OCI-LY3 (cell line): Measurements from ENCODE around the gene TNK2.

Experiments
- H2AFZ ChIP-seq: fragments of 200-600, 300-600 bp; shearing (Covaris generic); 2 replicates; pipeline ENCODE4 v1.6.0; 2014; ENCODE audit warnings: antibody characterized with exemption, low read depth, low read length
- H3K27ac ChIP-seq: fragments of 200-600, 300-600 bp; sonication (generic); 2 replicates; pipeline ENCODE4 v1.5.1; 2014; ENCODE audit warnings: mild to moderate bottlenecking, low read length, moderate library complexity, mixed read lengths
- H3K27me3 ChIP-seq: fragments of 200-600, 300-600 bp; sonication (generic); 2 replicates; pipeline ENCODE4 v1.6.1; 2014; ENCODE audit warnings: low read depth, low read length, mixed read lengths
- H3K36me3 ChIP-seq: fragments of 200-600, 300-600 bp; sonication (generic); replicated peaks from 2 replicates; pipeline ENCODE3; 2014; ENCODE audit warnings: low read depth, low read length, mixed read lengths
- H3K4me1 ChIP-seq: fragments of 300-600, 200-600 bp; sonication (generic); 2 replicates; pipeline ENCODE4 v1.6.1; 2014; ENCODE audit warnings: low read length, mixed read lengths
- H3K4me2 ChIP-seq: fragments of 200-600, 300-600 bp; sonication (generic); 2 replicates; pipeline ENCODE4 v1.6.1; 2014; ENCODE audit warnings: low read length, mixed read lengths
- H3K4me3 ChIP-seq: fragments of 300-600, 200-600 bp; sonication (generic); 2 replicates; pipeline ENCODE4 v1.5.1; 2014; ENCODE audit warnings: antibody characterized with exemption, mild to moderate bottlenecking, low read length, moderate library complexity
- H3K79me2 ChIP-seq: fragments of 300-600, 200-600 bp; shearing (Covaris generic); 2 replicates; pipeline ENCODE4 v1.6.1; 2014; ENCODE audit warnings: mild to moderate bottlenecking, low read length, mixed read lengths
- H3K9ac ChIP-seq: fragments of 300-600, 200-600 bp; shearing (Covaris generic); 2 replicates; pipeline ENCODE4 v1.6.0; 2014; ENCODE audit warnings: mild to moderate bottlenecking, low read length, moderate library complexity
- H3K9me3 ChIP-seq: fragments of 200-600, 300-600 bp; shearing (Covaris generic); 2 replicates; pipeline ENCODE4 v1.6.1; 2014; ENCODE audit warnings: low read length, mixed read lengths; ENCODE audit not compliant: insufficient read depth
- H4K20me1 ChIP-seq: fragments of 200-600, 300-600 bp; sonication (generic); 2 replicates; pipeline ENCODE4 v1.6.1; 2016; ENCODE audit warnings: low read length, mixed read lengths; ENCODE audit not compliant: insufficient read depth
- EZH2phosphoT487 ChIP-seq: fragments of 200-600 bp; shearing (Covaris generic); IDR thresholded peaks from 2 replicates; pipeline ENCODE4 v1.6.1; 2018; ENCODE audit warnings: antibody characterized with exemption, mixed run types, low read depth
- TF ChIP-seq, protein P1 (sequence below): fragments of 200-600, 300-600 bp; sonication (generic); IDR thresholded peaks from 2 replicates; pipeline ENCODE4 v1.5.1; 2014; ENCODE audit warnings: antibody characterized with exemption, low read length, low read depth

Gene TNK2

DNA sequence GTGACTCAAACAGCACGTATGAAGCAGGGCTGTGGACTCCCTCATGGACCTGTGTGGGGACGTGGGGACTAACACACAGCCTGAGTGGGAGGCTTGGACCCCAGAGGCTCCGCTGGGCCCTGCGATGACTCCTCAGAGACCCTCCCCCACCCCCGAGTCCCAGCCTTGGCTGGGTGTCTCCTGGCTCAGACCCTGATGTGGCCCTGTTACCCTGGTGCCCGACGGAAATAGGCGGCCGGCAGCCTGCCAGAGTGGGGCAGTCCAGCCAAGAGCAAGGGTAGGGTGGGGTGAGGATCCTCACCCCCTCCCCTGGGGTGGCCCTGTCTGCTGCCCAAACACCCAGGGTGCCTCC lies 15.3 kb downstream of the TNK2 start:
- H3K9me3 ChIP-seq: no peaks in the 10 kb centered on the region
- H3K4me2 ChIP-seq: no peak overlapping the region
- no peak overlapping the region for H3K9ac ChIP-seq
- no peak overlapping the region for H3K4me3 ChIP-seq
- peaks cover 16% of the 10 kb centered on the region; the same call in 1 of the 2 replicates for H3K79me2 ChIP-seq
- H4K20me1 ChIP-seq: peaks cover 3% of the 10 kb centered on the region
- peaks cover 10% of the 10 kb centered on the region for H3K4me1 ChIP-seq
- peaks cover under 1% of the 10 kb centered on the region for H3K36me3 ChIP-seq
- H3K27ac ChIP-seq: no peak overlapping the region
- no peaks in the 10 kb centered on the region for H3K27me3 ChIP-seq
- H2AFZ ChIP-seq: no peak overlapping the region
- TF ChIP-seq, protein P1, sequence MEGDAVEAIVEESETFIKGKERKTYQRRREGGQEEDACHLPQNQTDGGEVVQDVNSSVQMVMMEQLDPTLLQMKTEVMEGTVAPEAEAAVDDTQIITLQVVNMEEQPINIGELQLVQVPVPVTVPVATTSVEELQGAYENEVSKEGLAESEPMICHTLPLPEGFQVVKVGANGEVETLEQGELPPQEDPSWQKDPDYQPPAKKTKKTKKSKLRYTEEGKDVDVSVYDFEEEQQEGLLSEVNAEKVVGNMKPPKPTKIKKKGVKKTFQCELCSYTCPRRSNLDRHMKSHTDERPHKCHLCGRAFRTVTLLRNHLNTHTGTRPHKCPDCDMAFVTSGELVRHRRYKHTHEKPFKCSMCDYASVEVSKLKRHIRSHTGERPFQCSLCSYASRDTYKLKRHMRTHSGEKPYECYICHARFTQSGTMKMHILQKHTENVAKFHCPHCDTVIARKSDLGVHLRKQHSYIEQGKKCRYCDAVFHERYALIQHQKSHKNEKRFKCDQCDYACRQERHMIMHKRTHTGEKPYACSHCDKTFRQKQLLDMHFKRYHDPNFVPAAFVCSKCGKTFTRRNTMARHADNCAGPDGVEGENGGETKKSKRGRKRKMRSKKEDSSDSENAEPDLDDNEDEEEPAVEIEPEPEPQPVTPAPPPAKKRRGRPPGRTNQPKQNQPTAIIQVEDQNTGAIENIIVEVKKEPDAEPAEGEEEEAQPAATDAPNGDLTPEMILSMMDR: no peak
- TF ChIP-seq EZH2phosphoT487: no peak

DNA sequence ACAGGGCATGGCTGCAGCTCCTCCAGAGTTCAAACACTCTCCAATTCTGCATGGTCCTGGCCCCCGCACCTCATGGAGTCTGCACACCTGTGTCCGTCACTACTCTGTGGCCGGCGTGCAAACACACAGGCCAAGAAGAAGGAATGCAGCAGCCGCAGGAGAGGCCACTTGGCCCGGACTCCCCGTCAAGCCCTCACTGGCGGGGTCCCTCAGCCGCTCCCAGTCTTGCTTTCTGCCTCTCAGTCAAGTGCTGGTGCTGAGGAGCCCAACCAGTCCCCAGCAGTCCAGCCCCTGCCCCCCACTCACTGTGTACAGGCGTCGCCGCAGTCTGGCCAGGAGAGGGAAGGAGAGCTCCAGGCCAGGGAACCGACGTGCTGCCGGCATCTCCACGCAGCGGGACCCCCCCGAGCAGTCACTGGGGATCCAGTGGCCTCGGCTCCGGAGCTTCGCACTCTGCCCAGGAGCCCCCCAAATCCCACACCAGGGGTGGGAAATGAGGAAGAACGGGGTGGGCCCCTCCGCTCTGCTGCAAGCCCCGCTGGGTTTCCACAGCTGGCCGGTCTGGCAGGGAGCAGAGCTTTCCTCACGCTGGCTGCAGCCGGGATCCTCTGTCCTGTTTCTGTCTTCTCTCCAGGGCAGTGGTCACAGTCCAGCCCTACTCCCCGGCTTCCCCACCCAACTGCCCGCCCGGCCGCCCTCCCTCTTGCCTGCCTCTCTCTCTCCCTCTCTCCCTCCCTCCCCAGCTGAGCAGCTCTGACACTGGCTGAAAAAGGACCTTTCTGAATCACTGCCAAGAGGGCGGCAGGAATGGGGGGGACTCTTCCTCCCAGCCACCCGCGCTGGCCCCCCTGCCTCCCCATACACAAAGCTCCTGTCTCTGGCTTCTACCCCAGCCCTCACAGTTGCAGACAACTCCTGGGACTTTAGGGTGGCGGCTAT lies 16.0 kb downstream of the TNK2 start:
- peaks cover 5% of the 10 kb centered on the region for H3K36me3 ChIP-seq
- no peak for TF ChIP-seq EZH2phosphoT487
- TF ChIP-seq, protein P1: no peak
- peaks cover 10% of the 10 kb centered on the region for H3K4me1 ChIP-seq
- peaks cover 16% of the 10 kb centered on the region; the same call in 1 of the 2 replicates for H3K79me2 ChIP-seq
- H2AFZ ChIP-seq: no peak overlapping the region
- H3K9ac ChIP-seq: no peak overlapping the region
- no peaks in the 10 kb centered on the region for H3K9me3 ChIP-seq
- H3K4me3 ChIP-seq: no peak overlapping the region
- peaks cover 3% of the 10 kb centered on the region for H4K20me1 ChIP-seq
- H3K27me3 ChIP-seq: no peaks in the 10 kb centered on the region
- H3K4me2 ChIP-seq: no peak overlapping the region
- no peak overlapping the region for H3K27ac ChIP-seq

DNA sequence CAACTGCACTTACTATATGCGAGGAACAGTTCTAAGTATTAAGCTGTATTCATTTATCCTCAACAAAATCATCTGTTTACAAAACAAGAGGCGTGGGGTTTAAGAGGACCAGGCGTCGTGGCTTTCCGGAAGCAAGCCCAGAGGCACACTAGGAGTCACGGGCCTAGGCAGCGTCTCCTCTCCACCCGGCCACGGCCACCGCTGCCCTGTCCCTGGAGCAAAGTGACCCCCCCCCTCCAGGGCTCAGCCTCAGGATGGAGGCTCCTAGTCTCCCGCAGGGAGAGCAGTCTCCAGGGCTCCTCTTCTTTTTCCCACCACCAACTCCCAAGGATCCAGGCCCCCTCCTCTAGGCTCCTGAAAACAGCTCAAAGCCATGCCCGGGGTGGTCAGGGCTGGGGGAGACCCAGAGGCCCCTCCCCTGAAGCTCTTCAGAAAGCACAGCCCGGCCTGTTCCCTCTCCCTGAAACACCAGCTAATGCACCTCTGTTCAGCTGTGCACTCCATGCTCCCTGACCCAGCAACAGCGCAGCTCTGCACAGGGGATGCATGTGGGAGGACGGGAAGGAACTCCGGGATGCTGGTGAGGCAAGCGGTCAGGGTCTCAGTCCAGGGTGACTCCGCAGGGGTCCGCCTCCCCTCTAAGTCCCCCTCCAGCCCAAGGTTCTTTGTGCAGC lies 16.8 kb downstream of the TNK2 start:
- no peak overlapping the region for H3K4me3 ChIP-seq
- H3K79me2 ChIP-seq: peaks cover 16% of the 10 kb centered on the region; the same call in 1 of the 2 replicates
- H3K9me3 ChIP-seq: no peaks in the 10 kb centered on the region
- no peaks in the 10 kb centered on the region for H3K27me3 ChIP-seq
- peaks cover 8% of the 10 kb centered on the region for H3K4me1 ChIP-seq
- no peak overlapping the region for H3K9ac ChIP-seq
- no peak overlapping the region for H3K4me2 ChIP-seq
- H4K20me1 ChIP-seq: peaks cover 3% of the 10 kb centered on the region
- H3K36me3 ChIP-seq: peaks cover 5% of the 10 kb centered on the region
- no peak overlapping the region for H2AFZ ChIP-seq
- H3K27ac ChIP-seq: no peak overlapping the region
- no peak for TF ChIP-seq EZH2phosphoT487
- TF ChIP-seq, protein P1: no peak

GRCh38 chr3:195889870-195890295 lies 18.5 kb downstream of the TNK2 start:
- Histone ChIP-seq H3K27ac (no peak overlapping the region), H3K79me2 (peaks cover 13% of the 10 kb centered on the region; the same call in 1 of the 2 replicates), H3K4me1 (peaks cover 2% of the 10 kb centered on the region; the same call in 1 of the 2 replicates)

More at GRCh38 chr3:195889870-195890295, 18.5 kb downstream of the TNK2 start:
- H4K20me1 ChIP-seq: peaks cover 2% of the 10 kb centered on the region
- TF ChIP-seq EZH2phosphoT487: no peak
- TF ChIP-seq, protein P1: no peak
- no peak overlapping the region for H3K4me2 ChIP-seq
- no peaks in the 10 kb centered on the region for H3K9me3 ChIP-seq
- H2AFZ ChIP-seq: no peak overlapping the region
- no peak overlapping the region for H3K9ac ChIP-seq
- no peak overlapping the region for H3K4me3 ChIP-seq
- H3K36me3 ChIP-seq: peaks cover 5% of the 10 kb centered on the region
- H3K27me3 ChIP-seq: no peaks in the 10 kb centered on the region
